Activated naive CD8-positive, alpha-beta T cell treated with anti-CD3 and anti-CD28 coated beads, Interleukin-2, amount 10 ng/mL, durations not matched to agents 7 days and 5 days (primary cell): ENCODE data around the gene SVIL. TPM values are rescaled to one million over a fixed set of nuclear protein-coding genes. Genes with fewer than 3 reads are reported as not detected.
A peak's percentile ranks its signal among the peaks of the same experiment; 100 is the strongest.
"Not testable (repeated sequence)": the region's sequence is repeated elsewhere in the genome, so short reads cannot be mapped to it uniquely, and the experiment has no call there.

Source experiments
- ATAC-seq: fragments of 150-1000 bp; cut with Tn5 transposase; one replicate; pipeline ENCODE4 v1.10.0; 2021; ENCODE audit warnings: low read depth, moderate library complexity
- POLR2A ChIA-PET: fragments of 350-600 bp; sonication (Branson Sonifier 250); formaldehyde crosslinking; loops from one replicate; lab custom pipeline; 2021; ENCODE audit warnings: antibody characterized with exemption; lab: Charles Lee
- DNase-seq: peaks from one replicate; pipeline ENCODE4 v3.0.0; 2021
- H3K27ac Mint-ChIP-seq: one replicate; pipeline ENCODE4 v1.8.0; 2022; ENCODE audit warnings: mild to moderate bottlenecking, mixed read lengths
- H3K27me3 Mint-ChIP-seq: one replicate; pipeline ENCODE4 v1.8.0; 2022; ENCODE audit warnings: mild to moderate bottlenecking, moderate library complexity, mixed read lengths
- H3K36me3 Mint-ChIP-seq: one replicate; pipeline ENCODE4 v1.8.0; 2021; ENCODE audit warnings: mild to moderate bottlenecking, mixed read lengths
- H3K4me1 Mint-ChIP-seq: one replicate; pipeline ENCODE4 v1.8.0; 2021; ENCODE audit warnings: mixed read lengths
- H3K4me3 Mint-ChIP-seq: one replicate; pipeline ENCODE4 v1.8.0; 2022; ENCODE audit warnings: mild to moderate bottlenecking, moderate library complexity, mixed read lengths
- H3K9me3 Mint-ChIP-seq: one replicate; pipeline ENCODE4 v1.8.0; 2021; ENCODE audit warnings: mixed read lengths
- total RNA-seq, 2 experiments: library from RNA; stranded (reverse); gene quantifications; one replicate each; pipeline ENCODE4 v1.2.3, GENCODE V29; 2021

SVIL gene
- total RNA-seq, 2 experiments from 2014 or later, result 8.3 to 10.3 TPM

- peak; percentile 54 for DNase-seq
- Mint-ChIP-seq H3K27ac (no peak overlapping the region), H3K36me3 (peaks cover 8% of the 10 kb centered on the region), H3K27me3 (no peaks in the 10 kb centered on the region), H3K4me1 (peaks cover 9% of the 10 kb centered on the region), H3K9me3 (no peaks in the 10 kb centered on the region), H3K4me3 (no peak overlapping the region)
- POLR2A ChIA-PET, result no interaction called here
- no peak for ATAC-seq
These were observed 164.4 kb downstream of the SVIL start for GRCh38 chr10:29470355-29470705.

- H3K36me3 Mint-ChIP-seq, result peaks cover 6% of the 10 kb centered on the region
- H3K27ac Mint-ChIP-seq, result no peak overlapping the region
- H3K4me1 Mint-ChIP-seq, result peaks cover 9% of the 10 kb centered on the region
- H3K4me3 Mint-ChIP-seq, result no peak overlapping the region
- no peaks in the 10 kb centered on the region for H3K27me3 Mint-ChIP-seq
- ATAC-seq, result no peak
- POLR2A ChIA-PET, result no interaction called here
- no peak for DNase-seq
- H3K9me3 Mint-ChIP-seq, result no peaks in the 10 kb centered on the region
These were observed 165.1 kb downstream of the SVIL start for GRCh38 chr10:29469481-29470354.

GRCh38 chr10:29465384-29465783 is 169.4 kb downstream of the SVIL start:
- DNase-seq (no peak), ATAC-seq (no peak)
- no peaks in the 10 kb centered on the region for H3K27me3 Mint-ChIP-seq
- H3K4me1 Mint-ChIP-seq, result no peaks in the 10 kb centered on the region
- H3K4me3 Mint-ChIP-seq, result no peak overlapping the region
- no peak overlapping the region for H3K27ac Mint-ChIP-seq
- peaks cover 4% of the 10 kb centered on the region for H3K9me3 Mint-ChIP-seq
- H3K36me3 Mint-ChIP-seq, result peaks cover 20% of the 10 kb centered on the region
- POLR2A ChIA-PET, result no interaction called here

GRCh38 chr10:29464671-29465171 is 170.1 kb downstream of the SVIL start:
- H3K36me3 Mint-ChIP-seq, result peaks cover 27% of the 10 kb centered on the region
- H3K4me3 Mint-ChIP-seq, H3K27ac Mint-ChIP-seq, DNase-seq, H3K9me3 Mint-ChIP-seq, POLR2A ChIA-PET, H3K4me1 Mint-ChIP-seq, ATAC-seq, H3K27me3 Mint-ChIP-seq: not testable (repeated sequence)

- POLR2A ChIA-PET, result no interaction called here
- Mint-ChIP-seq H3K27me3 (no peaks in the 10 kb centered on the region), H3K9me3 (peaks cover 11% of the 10 kb centered on the region), H3K4me1 (no peaks in the 10 kb centered on the region), H3K27ac (no peak overlapping the region), H3K4me3 (no peak overlapping the region), H3K36me3 (peaks cover 40% of the 10 kb centered on the region)
- ATAC-seq, result no peak
- no peak for DNase-seq
These were observed 173.7 kb downstream of the SVIL start for GRCh38 chr10:29461042-29461441.

- H3K27me3 Mint-ChIP-seq, ATAC-seq, POLR2A ChIA-PET, H3K4me3 Mint-ChIP-seq, H3K4me1 Mint-ChIP-seq, DNase-seq, H3K27ac Mint-ChIP-seq: not testable (repeated sequence)
- Mint-ChIP-seq H3K9me3 (peaks cover 11% of the 10 kb centered on the region), H3K36me3 (peaks cover 45% of the 10 kb centered on the region)
These were observed 176.6 kb downstream of the SVIL start for GRCh38 chr10:29458190-29458589.

GRCh38 chr10:29455095-29455494 is 179.7 kb downstream of the SVIL start:
- ATAC-seq, result no peak
- no peak for DNase-seq
- Mint-ChIP-seq H3K36me3 (peaks cover 28% of the 10 kb centered on the region), H3K9me3 (peaks cover 4% of the 10 kb centered on the region), H3K4me3 (no peak overlapping the region), H3K27me3 (no peaks in the 10 kb centered on the region), H3K4me1 (no peaks in the 10 kb centered on the region), H3K27ac (no peak overlapping the region)
- POLR2A ChIA-PET, result no interaction called here

GRCh38 chr10:29454250-29454649 is 180.5 kb downstream of the SVIL start:
- Mint-ChIP-seq H3K4me3 (no peak overlapping the region), H3K36me3 (peaks cover 21% of the 10 kb centered on the region), H3K27me3 (no peaks in the 10 kb centered on the region), H3K9me3 (no peaks in the 10 kb centered on the region), H3K4me1 (no peaks in the 10 kb centered on the region), H3K27ac (no peak overlapping the region)
- POLR2A ChIA-PET, result no interaction called here
- DNase-seq, result no peak
- ATAC-seq, result no peak

GRCh38 chr10:29452546-29452945 is 182.2 kb downstream of the SVIL start:
- H3K27ac Mint-ChIP-seq, result no peak overlapping the region
- no peaks in the 10 kb centered on the region for H3K9me3 Mint-ChIP-seq
- peaks cover 9% of the 10 kb centered on the region for H3K36me3 Mint-ChIP-seq
- H3K27me3 Mint-ChIP-seq, result no peaks in the 10 kb centered on the region
- POLR2A ChIA-PET, result no interaction called here
- H3K4me3 Mint-ChIP-seq, result no peak overlapping the region
- DNase-seq, result no peak
- no peak for ATAC-seq
- H3K4me1 Mint-ChIP-seq, result peaks cover 3% of the 10 kb centered on the region

GRCh38 chr10:29451946-29452345 is 182.8 kb downstream of the SVIL start:
- Mint-ChIP-seq H3K9me3 (no peaks in the 10 kb centered on the region), H3K27ac (no peak overlapping the region), H3K4me1 (peaks cover 3% of the 10 kb centered on the region), H3K4me3 (no peak overlapping the region), H3K36me3 (peaks cover 9% of the 10 kb centered on the region), H3K27me3 (no peaks in the 10 kb centered on the region)
- POLR2A ChIA-PET, result no interaction called here
- DNase-seq (no peak), ATAC-seq (no peak)

GRCh38 chr10:29450405-29450804 is 184.4 kb downstream of the SVIL start:
- Mint-ChIP-seq H3K4me3 (no peak overlapping the region), H3K27me3 (no peaks in the 10 kb centered on the region), H3K9me3 (no peaks in the 10 kb centered on the region), H3K27ac (no peak overlapping the region), H3K36me3 (peaks cover 6% of the 10 kb centered on the region), H3K4me1 (peaks cover 13% of the 10 kb centered on the region)
- DNase-seq (no peak), ATAC-seq (no peak)
- POLR2A ChIA-PET, result no interaction called here

- ATAC-seq, result peak; percentile 92
- POLR2A ChIA-PET, H3K36me3 Mint-ChIP-seq, H3K27me3 Mint-ChIP-seq, H3K9me3 Mint-ChIP-seq: not testable (repeated sequence)
- Mint-ChIP-seq H3K4me3 (peak overlapping the region; percentile 6), H3K27ac (peak overlapping the region; percentile 45), H3K4me1 (peaks cover 15% of the 10 kb centered on the region)
- peak; percentile 85 for DNase-seq
These were observed 185.8 kb downstream of the SVIL start for GRCh38 chr10:29448756-29449592.

GRCh38 chr10:29448125-29448524 is 186.6 kb downstream of the SVIL start:
- Mint-ChIP-seq H3K9me3 (no peaks in the 10 kb centered on the region), H3K27ac (no peak overlapping the region)

More at GRCh38 chr10:29448125-29448524, 186.6 kb downstream of the SVIL start:
- no peak for DNase-seq
- H3K27me3 Mint-ChIP-seq, result no peaks in the 10 kb centered on the region
- no peak for ATAC-seq
- no peak overlapping the region for H3K4me3 Mint-ChIP-seq
- H3K4me1 Mint-ChIP-seq, result peaks cover 15% of the 10 kb centered on the region
- H3K36me3 Mint-ChIP-seq, result peaks cover 2% of the 10 kb centered on the region
- POLR2A ChIA-PET, result no interaction called here
